ENCODE data around the gene EYA2.

- no peak for TF ChIP-seq CTCF (IDR thresholded peaks at IDR 0.05; ENCODE audit: extremely low read depth in 1 of 2, insufficient read depth in 1 of 2, low read depth in 1 of 2, low read length in 2 of 2)
- TF ChIP-seq EZH2 (IDR thresholded peaks at IDR 0.05; ENCODE audit: borderline replicate concordance, low read depth, low read length, severe bottlenecking): no peak
- TF ChIP-seq POLR2AphosphoS5 (IDR thresholded peaks at IDR 0.05; ENCODE audit: insufficient read depth, low read depth, low read length): no peak
- no peak for TF ChIP-seq POLR2A (IDR thresholded peaks at IDR 0.05; ENCODE audit: low read depth, low read length)
These were observed 42.3 kb upstream of the EYA2 start for GRCh38 chr20:46852313-46852712.

Data from endothelial cell of umbilical vein (primary cell).